ENCODE data around the gene ROGDI. TPM values are rescaled to one million over a fixed set of nuclear protein-coding genes. Genes with fewer than 3 reads are reported as not detected.

Gene ROGDI
- total RNA-seq, 1 experiment from 2014 or later = 36.4 TPM

- no peak overlapping the region for H3K27ac ChIP-seq (ENCODE audit: insufficient read length, low read depth, low read length)
- no peak overlapping the region for H3K4ac ChIP-seq (ENCODE audit: low read depth, low read length)
- H3K9ac ChIP-seq (ENCODE audit: extremely low read depth, insufficient read length, low read length) = no peak overlapping the region
These were observed 3.8 kb upstream of the ROGDI start for GRCh38 chr16:4806280-4806679.

More at GRCh38 chr16:4806280-4806679, 3.8 kb upstream of the ROGDI start:
- TF ChIP-seq, protein P1, sequence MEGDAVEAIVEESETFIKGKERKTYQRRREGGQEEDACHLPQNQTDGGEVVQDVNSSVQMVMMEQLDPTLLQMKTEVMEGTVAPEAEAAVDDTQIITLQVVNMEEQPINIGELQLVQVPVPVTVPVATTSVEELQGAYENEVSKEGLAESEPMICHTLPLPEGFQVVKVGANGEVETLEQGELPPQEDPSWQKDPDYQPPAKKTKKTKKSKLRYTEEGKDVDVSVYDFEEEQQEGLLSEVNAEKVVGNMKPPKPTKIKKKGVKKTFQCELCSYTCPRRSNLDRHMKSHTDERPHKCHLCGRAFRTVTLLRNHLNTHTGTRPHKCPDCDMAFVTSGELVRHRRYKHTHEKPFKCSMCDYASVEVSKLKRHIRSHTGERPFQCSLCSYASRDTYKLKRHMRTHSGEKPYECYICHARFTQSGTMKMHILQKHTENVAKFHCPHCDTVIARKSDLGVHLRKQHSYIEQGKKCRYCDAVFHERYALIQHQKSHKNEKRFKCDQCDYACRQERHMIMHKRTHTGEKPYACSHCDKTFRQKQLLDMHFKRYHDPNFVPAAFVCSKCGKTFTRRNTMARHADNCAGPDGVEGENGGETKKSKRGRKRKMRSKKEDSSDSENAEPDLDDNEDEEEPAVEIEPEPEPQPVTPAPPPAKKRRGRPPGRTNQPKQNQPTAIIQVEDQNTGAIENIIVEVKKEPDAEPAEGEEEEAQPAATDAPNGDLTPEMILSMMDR (conservative IDR thresholded peaks at IDR 0.05) = no peak
- Histone ChIP-seq H3K23ac (ENCODE audit: insufficient read length, low read depth, low read length) (no peak overlapping the region), H3K18ac (ENCODE audit: insufficient read length, low read depth, low read length) (no peak overlapping the region), H4K5ac (ENCODE audit: insufficient read length, low read depth, low read length) (no peak overlapping the region), H3K23me2 (ENCODE audit: insufficient read length, low read depth, low read length, poor library complexity, severe bottlenecking) (peaks cover 7% of the 10 kb centered on the region), H4K8ac (replicated peaks; ENCODE audit: insufficient read length, low read depth, low read length) (no peak overlapping the region), H2AFZ (ENCODE audit: low read length) (no peak overlapping the region), H3K9me3 (ENCODE audit: control insufficient read depth, low read depth, low read length) (no peaks in the 10 kb centered on the region), H3K56ac (ENCODE audit: insufficient read length, low read depth, low read length) (no peak overlapping the region), H3K27me3 (ENCODE audit: insufficient read depth, low read length) (no peaks in the 10 kb centered on the region), H3K79me1 (ENCODE audit: insufficient read depth, low read depth, low read length, poor library complexity, severe bottlenecking) (no peaks in the 10 kb centered on the region), H2BK20ac (ENCODE audit: low read depth, low read length, poor library complexity, severe bottlenecking) (no peak overlapping the region), H4K20me1 (ENCODE audit: control insufficient read depth, insufficient read depth, insufficient read length) (no peaks in the 10 kb centered on the region), H3T11ph (ENCODE audit: low read length) (no peak overlapping the region), H3K4me1 (ENCODE audit: insufficient read depth, low read length) (no peaks in the 10 kb centered on the region), H3K4me2 (ENCODE audit: insufficient read depth, insufficient read length, low read length) (no peak overlapping the region), H2BK120ac (ENCODE audit: low read depth, low read length, poor library complexity, severe bottlenecking) (no peak overlapping the region), H2BK12ac (ENCODE audit: insufficient read length, low read depth, low read length) (no peak overlapping the region), H3K14ac (ENCODE audit: insufficient read depth, low read length) (no peak overlapping the region), H4K91ac (ENCODE audit: insufficient read length, low read depth, low read length) (no peak overlapping the region), H2BK15ac (ENCODE audit: low read depth, low read length) (no peak overlapping the region), H3K79me2 (ENCODE audit: insufficient read depth, low read length) (no peaks in the 10 kb centered on the region), H2BK5ac (ENCODE audit: insufficient read length, low read length) (no peak overlapping the region), H2AK5ac (ENCODE audit: insufficient read length, low read length) (no peak overlapping the region)
- H3K4me1 Mint-ChIP-seq = peaks cover 12 to 22% of the 10 kb centered on the region in 2 experiments
- no peak for DNase-seq
- H3K27me3 Mint-ChIP-seq (ENCODE audit: low read depth) = no peaks in the 10 kb centered on the region; the same call in 1 of the 2 replicates
- H3K27ac Mint-ChIP-seq = peak overlapping the region in 2 of 3 experiments; percentile 10 to 61; a peak in 2 of 7 replicates
- H3K36me3 Mint-ChIP-seq (ENCODE audit: insufficient read depth in 1 of 3, low read depth in 3 of 3) = peaks cover 16 to 57% (median 40%) of the 10 kb centered on the region in 3 experiments; a peak in 6 of 7 replicates
- no CpG with 5 or more reads among the region's 6 CpGs for WGBS (ENCODE audit: extremely low coverage, insufficient read length, low lambda C conversion rate)
- H3K4me3 Mint-ChIP-seq = no peak overlapping the region
- no peaks in the 10 kb centered on the region for H3K9me3 Mint-ChIP-seq
